SU-DHL-6 (cell line): ENCODE data around the gene PYGB.

Experiments
- H2AFZ ChIP-seq: fragments of 200-600 bp; sonication (generic); 2 replicates; pipeline ENCODE4 v1.6.1; 2014; ENCODE audit warnings: low read depth, mild to moderate bottlenecking, moderate library complexity, mixed read lengths, antibody characterized with exemption, low read length; ENCODE audit not compliant: severe bottlenecking
- H3F3A ChIP-seq: fragments of 200-600 bp; shearing (Covaris generic); 2 replicates; pipeline ENCODE4 v1.6.0; 2016; ENCODE audit warnings: antibody characterized with exemption, mild to moderate bottlenecking; ENCODE audit not compliant: insufficient read depth
- H3K27ac ChIP-seq: fragments of 200-600 bp; sonication (generic); 2 replicates; pipeline ENCODE4 v1.5.1; 2016; ENCODE audit warnings: low read depth, mild to moderate bottlenecking, low read length, moderate library complexity, mixed read lengths
- H3K27me3 ChIP-seq: fragments of 200-600 bp; sonication (generic), shearing (Covaris generic); 2 replicates; pipeline ENCODE4 v1.6.0; 2014; ENCODE audit warnings: mild to moderate bottlenecking, low read length
- H3K36me3 ChIP-seq: fragments of 200-600 bp; sonication (generic); 2 replicates; pipeline ENCODE4 v1.6.1; 2014; ENCODE audit warnings: mild to moderate bottlenecking, low read length, mixed read lengths
- H3K4me2 ChIP-seq: fragments of 300-600, 200-600 bp; shearing (Covaris generic), sonication (generic); 2 replicates; pipeline ENCODE4 v1.6.0; 2014; ENCODE audit warnings: low read length, low read depth, mild to moderate bottlenecking; ENCODE audit not compliant: poor library complexity, severe bottlenecking
- H3K4me3 ChIP-seq: fragments of 200-600 bp; sonication (generic); 2 replicates; pipeline ENCODE4 v1.5.1; 2014; ENCODE audit warnings: antibody characterized with exemption, low read length, mild to moderate bottlenecking, mixed read lengths; ENCODE audit not compliant: insufficient read depth, poor library complexity, severe bottlenecking
- H3K79me2 ChIP-seq: fragments of 200-600 bp; sonication (generic); 2 replicates; pipeline ENCODE4 v1.6.1; 2014; ENCODE audit warnings: mild to moderate bottlenecking, low read length, moderate library complexity; ENCODE audit not compliant: insufficient read depth
- H3K9ac ChIP-seq: fragments of 200-600 bp; sonication (generic); 2 replicates; pipeline ENCODE4 v1.7.0; 2014; ENCODE audit warnings: mild to moderate bottlenecking, low read length
- H3K9me2 ChIP-seq: fragments of 200-600 bp; sonication (generic); replicated peaks from 2 replicates; pipeline ENCODE4 v1.6.1; 2014; ENCODE audit warnings: low read length; ENCODE audit not compliant: insufficient read depth
- H3K9me3 ChIP-seq: fragments of 200-600 bp; sonication (generic); 2 replicates; pipeline ENCODE4 v1.6.1; 2014; ENCODE audit warnings: low read length, mixed read lengths; ENCODE audit not compliant: insufficient read depth
- H4K20me1 ChIP-seq: fragments of 200-600 bp; sonication (generic); 2 replicates; pipeline ENCODE4 v1.6.1; 2014; ENCODE audit warnings: low read depth, mild to moderate bottlenecking, antibody characterized with exemption, low read length, moderate library complexity, mixed read lengths
- CTCF ChIP-seq: fragments of 200-600 bp; sonication (generic); IDR thresholded peaks from one replicate; pipeline ENCODE4 v1.5.1; 2017; ENCODE audit warnings: antibody characterized with exemption, mild to moderate bottlenecking, low read length, moderate library complexity; ENCODE audit not compliant: insufficient read depth, poor library complexity, severe bottlenecking
- EZH2phosphoT487 ChIP-seq: fragments of 200-600 bp; sonication (generic), shearing (Covaris generic); conservative IDR thresholded peaks from 2 replicates; pipeline ENCODE4 v1.6.1; 2018; ENCODE audit warnings: mild to moderate bottlenecking, antibody characterized with exemption, low read length, moderate library complexity, mixed read lengths

Gene PYGB

GRCh38 chr20:25247956-25248785 is at the start of gene PYGB:
Gene PYGB (plus strand): TSS chr20:25248085. CDS start chr20:25248179, 94 bp downstream.
- Histone ChIP-seq H3K9me2 (no peaks in the 10 kb centered on the region), H3K4me2 (peak within 1 kb of the TSS; percentile 84), H3F3A (peaks cover 7% of the 10 kb centered on the region), H3K27me3 (no peaks in the 10 kb centered on the region), H3K4me3 (peak within 1 kb of the TSS; percentile 67), H3K36me3 (no peaks in the 10 kb centered on the region), H3K9ac (peak within 1 kb of the TSS; percentile 72), H3K79me2 (no peaks in the 10 kb centered on the region), H3K9me3 (no peaks in the 10 kb centered on the region), H3K27ac (peak within 1 kb of the TSS; percentile 46; the same call in 1 of the 2 replicates), H2AFZ (peak within 1 kb of the TSS; percentile 87), H4K20me1 (peaks cover 6% of the 10 kb centered on the region; the same call in 1 of the 2 replicates)
- TF ChIP-seq CTCF (no peak), EZH2phosphoT487 (no peak)

GRCh38 chr20:25198663-25199383 is 49.1 kb upstream of the PYGB start:
- TF ChIP-seq EZH2phosphoT487 (no peak), CTCF (no peak)
- no peak overlapping the region for H3K4me3 ChIP-seq
- H3K9me3 ChIP-seq = no peaks in the 10 kb centered on the region
- no peak overlapping the region for H3K9ac ChIP-seq
- H4K20me1 ChIP-seq = no peaks in the 10 kb centered on the region; the same call in 1 of the 2 replicates
- no peak overlapping the region for H2AFZ ChIP-seq
- H3K36me3 ChIP-seq = no peaks in the 10 kb centered on the region
- no peaks in the 10 kb centered on the region for H3K9me2 ChIP-seq
- no peaks in the 10 kb centered on the region for H3K27me3 ChIP-seq
- no peak overlapping the region for H3K4me2 ChIP-seq
- H3K79me2 ChIP-seq = no peaks in the 10 kb centered on the region
- 0 out of 2 replicates have a peak, but pooled peaks cover 2% of the 10 kb centered on the region for H3F3A ChIP-seq
- H3K27ac ChIP-seq = no peak overlapping the region

- no peaks in the 10 kb centered on the region for H3K9me3 ChIP-seq
- no peaks in the 10 kb centered on the region for H3K36me3 ChIP-seq
- H3K9me2 ChIP-seq = no peaks in the 10 kb centered on the region
- TF ChIP-seq EZH2phosphoT487 (no peak), CTCF (no peak)
- no peaks in the 10 kb centered on the region; the same call in 1 of the 2 replicates for H4K20me1 ChIP-seq
- no peaks in the 10 kb centered on the region for H3F3A ChIP-seq
- H3K79me2 ChIP-seq = no peaks in the 10 kb centered on the region
- H2AFZ ChIP-seq = no peak overlapping the region
- no peak overlapping the region for H3K4me2 ChIP-seq
- no peaks in the 10 kb centered on the region for H3K27me3 ChIP-seq
- H3K9ac ChIP-seq = no peak overlapping the region
- no peak overlapping the region for H3K4me3 ChIP-seq
- H3K27ac ChIP-seq = no peak overlapping the region
Observed at GRCh38 chr20:25199473-25200260, 48.2 kb upstream of the PYGB start.
